Measurements from ENCODE around the gene PTTG1IP.

DNA sequence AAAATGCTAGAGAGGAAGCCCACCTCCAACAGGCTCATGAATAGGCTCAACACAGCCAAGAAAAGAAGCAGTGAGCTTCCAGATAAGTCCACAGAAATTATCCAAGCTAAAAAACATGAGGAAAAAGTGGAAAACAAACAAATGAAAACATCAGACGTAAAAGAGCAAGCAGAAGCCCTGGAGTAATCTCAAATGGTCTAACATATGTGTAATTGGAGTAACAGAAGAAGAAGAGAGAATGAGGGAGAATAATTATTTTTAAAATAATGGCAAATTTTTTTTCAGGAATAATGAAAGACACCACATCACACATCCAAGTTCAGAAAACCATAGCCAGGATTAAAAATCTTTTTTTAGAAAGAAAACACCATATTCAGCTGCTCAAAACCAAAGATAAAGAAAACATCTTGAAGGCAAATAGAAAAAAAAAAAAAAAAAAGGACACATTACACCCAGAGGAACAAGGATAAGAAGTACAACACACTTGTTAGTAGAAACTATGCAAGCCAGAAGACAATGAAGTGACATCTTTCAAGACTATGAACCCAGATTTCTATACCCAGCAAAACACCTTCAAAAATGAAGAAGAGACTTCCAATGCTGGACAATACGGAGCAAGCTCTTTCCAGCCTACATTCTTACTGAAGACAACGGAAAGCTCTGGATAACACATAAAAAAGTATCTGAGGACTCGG lies 45.0 kb downstream of the PTTG1IP start:
- TF ChIP-seq, protein P1, sequence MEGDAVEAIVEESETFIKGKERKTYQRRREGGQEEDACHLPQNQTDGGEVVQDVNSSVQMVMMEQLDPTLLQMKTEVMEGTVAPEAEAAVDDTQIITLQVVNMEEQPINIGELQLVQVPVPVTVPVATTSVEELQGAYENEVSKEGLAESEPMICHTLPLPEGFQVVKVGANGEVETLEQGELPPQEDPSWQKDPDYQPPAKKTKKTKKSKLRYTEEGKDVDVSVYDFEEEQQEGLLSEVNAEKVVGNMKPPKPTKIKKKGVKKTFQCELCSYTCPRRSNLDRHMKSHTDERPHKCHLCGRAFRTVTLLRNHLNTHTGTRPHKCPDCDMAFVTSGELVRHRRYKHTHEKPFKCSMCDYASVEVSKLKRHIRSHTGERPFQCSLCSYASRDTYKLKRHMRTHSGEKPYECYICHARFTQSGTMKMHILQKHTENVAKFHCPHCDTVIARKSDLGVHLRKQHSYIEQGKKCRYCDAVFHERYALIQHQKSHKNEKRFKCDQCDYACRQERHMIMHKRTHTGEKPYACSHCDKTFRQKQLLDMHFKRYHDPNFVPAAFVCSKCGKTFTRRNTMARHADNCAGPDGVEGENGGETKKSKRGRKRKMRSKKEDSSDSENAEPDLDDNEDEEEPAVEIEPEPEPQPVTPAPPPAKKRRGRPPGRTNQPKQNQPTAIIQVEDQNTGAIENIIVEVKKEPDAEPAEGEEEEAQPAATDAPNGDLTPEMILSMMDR (IDR thresholded peaks at IDR 0.05), result no peak
- TF ChIP-seq POLR2A (IDR thresholded peaks at IDR 0.05), result no peak
